Calu3 (cell line): ENCODE results near the gene SORL1-AS1.
A peak's percentile ranks its signal among the peaks of the same experiment; 100 is the strongest.

Source experiments
- BruUV-seq: library from RNA; stranded (reverse); fragments of 400-500 nt; replicated peaks from 2 replicates; lab custom pipeline; 2021; lab: Mats Ljungman, UMichigan
- CTCF ChIA-PET: fragments of 300-600 bp; sonication (Branson Sonifier 250); formaldehyde crosslinking; loops from one replicate; lab custom pipeline; 2022; ENCODE audit warnings: antibody characterized with exemption; lab: Charles Lee
- DNase-seq: peaks from one replicate; pipeline ENCODE4 v3.0.0; 2022
- H3K27ac Mint-ChIP-seq: one replicate; pipeline ENCODE4 v1.8.0; 2022; ENCODE audit warnings: mixed read lengths; ENCODE audit not compliant: unreplicated experiment
- H3K27me3 Mint-ChIP-seq: one replicate; pipeline ENCODE4 v1.8.0; 2022; ENCODE audit warnings: mixed read lengths; ENCODE audit not compliant: unreplicated experiment
- H3K36me3 Mint-ChIP-seq: one replicate; pipeline ENCODE4 v1.8.0; 2022; ENCODE audit warnings: mild to moderate bottlenecking, moderate library complexity, mixed read lengths; ENCODE audit not compliant: insufficient read depth, unreplicated experiment
- H3K4me1 Mint-ChIP-seq: one replicate; pipeline ENCODE4 v1.8.0; 2022; ENCODE audit warnings: mild to moderate bottlenecking, low read depth, mixed read lengths; ENCODE audit not compliant: unreplicated experiment
- H3K4me3 Mint-ChIP-seq: one replicate; pipeline ENCODE4 v1.8.0; 2022; ENCODE audit warnings: mild to moderate bottlenecking, low read depth, moderate library complexity, mixed read lengths; ENCODE audit not compliant: unreplicated experiment
- H3K9me3 Mint-ChIP-seq: one replicate; pipeline ENCODE4 v1.8.0; 2022; ENCODE audit warnings: low read depth, mixed read lengths; ENCODE audit not compliant: unreplicated experiment
- CTCF ChIP-seq: fragments of 200-600 bp; IDR thresholded peaks from one replicate; pipeline ENCODE4 v1.8.0; 2022; ENCODE audit warnings: antibody characterized with exemption; ENCODE audit not compliant: unreplicated experiment
- intact Hi-C: fragments of 100-400 bp; cut with micrococcal nuclease; formaldehyde crosslinking; loops from one replicate; pipeline ENCODE4 v1.10.0; 2022; ENCODE audit not compliant: unreplicated experiment

The SORL1-AS1 gene

GRCh38 chr11:121467965-121468364 is 15.2 kb upstream of the SORL1-AS1 start:
- CTCF ChIA-PET, result no interaction called here
- no TSS peak for BruUV-seq
- no peaks in the 10 kb centered on the region for H3K36me3 Mint-ChIP-seq
- DNase-seq, result no peak
- H3K27me3 Mint-ChIP-seq, result no peaks in the 10 kb centered on the region
- no peak for TF ChIP-seq CTCF
- no peak overlapping the region for H3K4me3 Mint-ChIP-seq
- H3K4me1 Mint-ChIP-seq, result peaks cover 19% of the 10 kb centered on the region
- no peaks in the 10 kb centered on the region for H3K9me3 Mint-ChIP-seq
- no peak overlapping the region for H3K27ac Mint-ChIP-seq
- intact Hi-C loops, result loop anchor here (10.0 kb wide), 2 partner anchors 87 to 143 kb away; no protein-coding TSS in a partner anchor

DNA sequence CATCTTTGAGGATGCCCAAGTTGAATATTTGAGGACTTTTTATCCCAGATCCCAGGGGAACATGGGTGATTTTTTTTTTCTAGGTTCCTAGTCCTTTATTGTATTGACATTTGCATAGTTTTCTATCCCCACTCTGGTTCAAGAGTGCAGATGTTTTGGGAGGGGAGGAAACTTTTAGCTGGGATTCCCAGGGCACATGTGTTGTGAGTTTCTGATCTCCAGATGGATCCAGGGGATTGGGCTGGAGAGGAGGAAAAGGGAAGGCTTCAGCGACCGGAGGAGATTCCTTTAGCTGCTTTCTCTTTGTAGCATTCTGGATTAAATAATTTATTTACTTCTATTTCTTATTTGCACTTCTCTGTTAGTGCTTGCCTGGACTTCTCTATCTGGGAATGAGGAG is 14.7 kb upstream of the SORL1-AS1 start:
- peaks cover 19% of the 10 kb centered on the region for H3K4me1 Mint-ChIP-seq
- H3K4me3 Mint-ChIP-seq, result no peak overlapping the region
- intact Hi-C loops, result loop anchor here (10.0 kb wide), 2 partner anchors 87 to 143 kb away; no protein-coding TSS in a partner anchor
- H3K27me3 Mint-ChIP-seq, result no peaks in the 10 kb centered on the region
- DNase-seq, result no peak
- BruUV-seq, result no TSS peak
- no peak overlapping the region for H3K27ac Mint-ChIP-seq
- no peak for TF ChIP-seq CTCF
- CTCF ChIA-PET, result interaction anchor here (0.7 kb wide), 1 partner anchor 84 kb away, joined by 4 read pairs; no protein-coding TSS in a partner anchor
- no peaks in the 10 kb centered on the region for H3K9me3 Mint-ChIP-seq
- no peaks in the 10 kb centered on the region for H3K36me3 Mint-ChIP-seq

- CTCF ChIA-PET, result interaction anchor here (0.5 to 0.6 kb wide), 2 partner anchors 20 to 1596 kb away, joined by 3 to 4 read pairs; partner anchors contain the start of gene HSPA8
- no peak for TF ChIP-seq CTCF
- intact Hi-C loops, result loop anchor here (10.0 kb wide), 2 partner anchors 89 to 141 kb away; no protein-coding TSS in a partner anchor
Measured at GRCh38 chr11:121466063-121466794, 13.5 kb upstream of the SORL1-AS1 start.

GRCh38 chr11:121465709-121466062 is 12.9 kb upstream of the SORL1-AS1 start:
- BruUV-seq, result no TSS peak
- Mint-ChIP-seq H3K9me3 (no peaks in the 10 kb centered on the region), H3K27ac (peak overlapping the region; percentile 69), H3K36me3 (no peaks in the 10 kb centered on the region), H3K4me1 (peaks cover 19% of the 10 kb centered on the region), H3K4me3 (no peak overlapping the region), H3K27me3 (no peaks in the 10 kb centered on the region)
- TF ChIP-seq CTCF, result no peak
- CTCF ChIA-PET, result no interaction called here
- DNase-seq, result no peak
- intact Hi-C loops, result loop anchor here (10.0 kb wide), 2 partner anchors 89 to 141 kb away; no protein-coding TSS in a partner anchor

More at GRCh38 chr11:121466063-121466794, 13.5 kb upstream of the SORL1-AS1 start:
- no peaks in the 10 kb centered on the region for H3K9me3 Mint-ChIP-seq
- H3K4me3 Mint-ChIP-seq, result no peak overlapping the region
- peaks cover 19% of the 10 kb centered on the region for H3K4me1 Mint-ChIP-seq
- peak overlapping the region; percentile 69 for H3K27ac Mint-ChIP-seq
- H3K36me3 Mint-ChIP-seq, result no peaks in the 10 kb centered on the region
- H3K27me3 Mint-ChIP-seq, result no peaks in the 10 kb centered on the region
- peak; percentile 91 for DNase-seq
- BruUV-seq, result no TSS peak
